GM19035 (cell line): ENCODE results near the gene PTCH1.

Source experiments
- ATAC-seq: cut with Tn5 transposase; IDR thresholded peaks from one replicate; pipeline ENCODE4 v1.9.1; 2021; ENCODE audit not compliant: unreplicated experiment

PTCH1 gene

DNA sequence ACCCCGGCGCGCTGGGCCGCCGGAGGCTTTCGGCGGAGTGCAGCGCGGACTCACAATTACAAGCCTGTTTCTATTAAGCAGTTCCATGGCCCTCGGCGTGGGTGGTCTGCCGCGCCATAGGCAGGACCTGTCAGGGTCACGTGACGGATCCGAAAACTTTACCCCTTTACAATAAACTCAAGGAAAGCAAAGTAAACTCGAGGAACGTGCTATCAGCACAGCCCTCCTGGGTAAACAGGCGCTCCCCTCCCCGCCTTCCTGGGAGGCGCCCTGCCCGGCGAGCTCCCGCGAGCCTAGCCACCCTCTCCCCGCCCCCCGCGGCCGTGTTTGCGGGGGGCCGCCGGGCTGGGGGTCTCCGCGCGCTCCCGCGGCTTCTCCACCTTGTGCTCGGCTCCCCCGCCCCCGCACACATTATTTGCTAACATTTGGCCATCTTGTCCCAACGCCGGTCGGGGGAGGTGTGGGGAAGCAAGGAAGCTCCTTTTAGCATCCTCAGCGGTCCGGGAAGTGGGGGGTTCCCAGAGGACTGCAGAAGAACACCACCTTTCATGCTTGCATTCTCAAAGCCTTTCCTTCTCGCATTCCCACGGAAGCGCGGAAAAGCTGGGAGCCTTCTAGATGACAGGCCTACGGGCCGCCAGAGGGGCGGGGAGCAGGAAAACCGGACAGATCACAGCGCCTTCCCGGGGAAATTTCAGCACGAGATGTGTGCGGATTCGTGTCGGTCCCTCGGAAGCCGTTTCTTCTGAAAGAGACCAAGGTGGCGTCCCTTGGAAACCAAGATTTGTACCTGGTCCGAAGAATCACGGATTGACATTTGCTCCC is at the start of gene PTCH1:
PTCH1 (minus strand) TSS at position 238 of the 825 bp plus-strand sequence.
- no peak for ATAC-seq

DNA sequence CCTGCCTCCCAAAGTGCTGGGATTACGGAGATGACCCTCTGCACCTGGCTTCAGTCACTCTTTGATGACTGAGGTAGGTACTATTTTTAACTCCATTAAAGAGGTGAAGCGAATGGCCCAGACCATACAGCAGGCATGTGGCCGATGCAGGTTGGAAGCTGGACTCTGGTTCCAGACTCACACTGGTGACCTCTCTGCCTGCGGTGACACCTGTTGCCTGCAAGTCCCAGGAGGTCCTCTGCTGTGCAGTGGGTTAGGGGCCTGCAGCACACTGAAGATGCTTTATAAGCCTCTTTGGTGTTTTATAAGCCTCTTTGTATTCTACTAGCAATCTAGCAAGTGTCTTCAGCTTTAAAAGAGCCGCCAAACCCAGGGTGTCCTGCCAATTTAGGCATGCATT is 49.2 kb upstream of the PTCH1 start:
- no peak for ATAC-seq

DNA sequence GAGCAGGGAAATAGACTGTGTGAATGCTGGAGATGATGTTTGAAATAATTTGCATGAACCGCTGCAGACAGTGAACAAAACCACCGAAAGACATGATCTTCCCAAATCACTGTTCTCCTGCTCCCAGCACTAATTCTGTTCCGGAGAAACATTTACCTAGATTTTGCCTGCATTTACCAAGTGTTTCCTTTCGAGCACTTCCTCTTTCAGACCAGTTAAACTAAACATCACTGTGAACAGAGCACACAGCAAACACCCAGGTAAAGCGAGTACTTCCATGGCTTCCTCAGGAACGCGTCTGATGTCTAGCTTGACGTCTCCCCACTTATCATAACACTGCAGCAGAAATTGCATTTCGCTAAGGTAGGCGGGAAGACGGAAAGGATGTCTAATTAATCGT is 45.1 kb upstream of the PTCH1 start:
- no peak for ATAC-seq

DNA sequence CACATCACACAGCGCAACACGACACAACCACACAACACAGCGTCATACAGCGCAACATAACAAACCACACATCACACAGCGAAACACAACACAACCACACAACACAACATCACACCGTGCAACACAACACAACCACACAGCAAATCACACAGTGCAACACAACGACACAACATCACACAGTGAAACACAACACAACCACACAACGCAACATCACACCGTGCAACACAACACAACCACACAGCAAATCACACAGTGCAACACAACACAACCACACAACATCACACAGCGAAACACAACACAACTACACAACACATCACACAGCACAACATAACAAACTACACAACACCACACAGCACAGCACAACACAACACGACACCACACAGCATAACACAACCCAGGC is 40.4 kb upstream of the PTCH1 start:
- ATAC-seq: no peak

DNA sequence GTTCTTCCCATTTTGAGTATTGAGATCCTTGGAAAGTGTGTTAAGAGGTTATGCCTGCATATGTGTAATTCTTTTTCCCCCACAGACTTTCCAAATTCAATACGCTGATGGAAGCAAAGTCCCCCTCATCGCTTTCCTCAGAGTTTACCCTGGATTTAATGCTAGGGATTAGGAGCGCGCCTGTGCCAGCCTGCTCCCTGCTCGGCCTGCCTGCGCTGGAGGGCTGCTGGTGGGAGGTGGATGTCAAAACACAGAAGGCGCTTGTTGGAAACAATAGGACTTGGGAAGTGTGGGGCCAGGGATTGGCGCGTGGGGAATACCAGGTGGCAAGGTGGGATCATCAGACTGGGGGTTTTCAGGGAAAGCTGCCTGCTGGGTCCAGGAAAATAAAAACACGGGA is 39.8 kb upstream of the PTCH1 start:
- ATAC-seq: no peak

GRCh38 chr9:95552814-95553546 is 36.2 kb upstream of the PTCH1 start:
- ATAC-seq: no peak

DNA sequence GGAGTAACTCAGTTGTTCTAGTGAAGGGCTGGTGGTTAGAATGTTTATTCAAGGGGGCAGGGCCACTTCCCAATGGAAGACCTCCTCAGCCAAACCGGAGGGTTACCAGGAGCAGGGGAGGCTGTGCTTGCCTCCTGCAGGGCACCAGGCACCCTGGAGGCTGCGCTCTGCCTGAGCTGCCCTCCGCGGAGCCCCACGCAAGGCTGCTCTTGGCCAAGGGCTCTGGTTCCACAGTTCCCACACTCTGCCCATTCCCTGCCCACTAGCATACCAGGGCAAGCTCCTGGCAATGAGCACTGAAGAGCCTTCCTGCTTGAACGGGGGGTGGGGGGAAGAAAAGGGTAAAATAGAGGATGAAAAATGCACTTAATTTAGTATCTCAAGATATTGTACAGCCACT is 35.5 kb upstream of the PTCH1 start:
- ATAC-seq: no peak

DNA sequence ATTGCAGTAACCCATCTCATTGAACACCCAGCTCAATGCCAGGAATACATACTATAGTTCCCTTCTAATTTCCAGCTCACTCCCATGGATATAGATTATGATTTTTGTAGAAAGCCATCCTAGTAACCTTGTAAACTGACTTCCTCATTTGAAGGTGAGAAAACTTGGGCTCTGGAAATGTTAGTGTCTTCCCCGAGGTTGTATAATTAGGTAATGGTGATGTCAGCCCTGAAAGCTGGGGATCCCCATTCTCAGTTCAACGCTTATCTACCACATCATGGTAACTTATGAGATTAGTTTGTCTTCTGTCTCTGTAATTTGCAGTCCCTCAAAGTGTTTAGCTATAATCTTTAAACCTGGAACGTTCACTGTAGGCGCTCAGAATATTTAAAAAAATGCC is 34.6 kb upstream of the PTCH1 start:
- ATAC-seq: no peak

GRCh38 chr9:95545831-95546567 is 29.2 kb upstream of the PTCH1 start:
- no peak for ATAC-seq

DNA sequence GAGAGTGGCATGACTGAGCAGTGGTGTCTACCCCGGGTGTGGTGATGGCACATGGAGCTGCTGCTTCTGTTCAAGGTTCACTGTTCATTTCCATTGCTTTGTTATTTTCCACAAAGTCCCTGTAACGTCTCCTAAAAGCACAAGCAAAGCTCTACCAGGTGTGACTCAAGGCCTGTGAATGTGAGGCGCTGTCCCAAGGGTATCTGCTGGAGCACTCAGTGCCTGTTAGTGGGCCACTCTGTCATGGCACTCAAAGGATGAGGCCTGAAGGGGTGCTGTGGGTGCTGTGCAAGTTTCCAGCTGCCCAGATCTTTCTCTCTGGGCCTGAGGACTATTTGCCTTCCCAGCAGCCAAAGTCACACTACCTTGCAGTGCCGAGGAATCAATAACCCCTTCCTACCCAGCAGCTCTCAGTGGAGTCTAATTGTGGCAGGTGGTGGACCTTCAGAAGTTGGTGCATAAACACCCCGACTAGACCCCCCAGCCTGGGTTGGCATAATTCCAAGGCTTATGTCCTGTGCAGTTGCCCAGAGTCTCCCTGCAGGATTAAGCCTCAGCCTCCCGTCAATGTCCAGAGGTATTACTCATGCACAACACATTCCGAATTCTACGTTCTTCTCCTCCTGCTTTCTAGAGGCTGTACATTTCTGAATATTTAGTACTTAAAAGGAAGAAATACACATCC is 17.4 kb upstream of the PTCH1 start:
- ATAC-seq: no peak

- ATAC-seq: no peak
These were observed 13.1 kb upstream of the PTCH1 start for GRCh38 chr9:95529910-95530309.

DNA sequence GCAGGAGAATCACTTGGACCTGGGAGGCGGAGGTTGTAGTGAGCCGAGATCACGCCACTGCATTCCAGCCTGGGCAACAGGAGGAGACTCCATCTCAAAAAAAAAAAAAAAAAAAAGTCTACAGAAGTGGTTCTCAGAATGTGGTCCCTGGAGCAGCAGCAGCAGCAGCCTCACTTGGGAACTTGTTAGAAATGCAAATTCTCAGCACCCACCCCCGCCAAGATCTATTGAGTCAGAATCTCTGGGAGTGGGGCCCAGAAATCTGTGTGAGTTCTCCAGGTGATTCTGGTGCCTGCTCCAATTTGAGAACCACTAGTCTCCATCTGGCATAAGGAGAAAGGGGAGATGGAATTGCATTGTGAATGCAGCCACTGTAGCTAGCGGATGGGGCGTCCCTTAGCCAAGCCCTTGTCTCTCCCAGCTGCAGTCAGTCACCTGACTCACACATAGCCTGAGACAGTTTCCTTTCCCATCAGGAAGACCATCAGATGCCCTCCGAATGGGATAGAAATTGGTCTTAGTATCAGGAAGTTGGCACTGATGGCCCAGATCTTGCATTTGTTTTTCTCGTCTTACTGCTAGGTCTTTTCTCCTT is 12.2 kb upstream of the PTCH1 start:
- no peak for ATAC-seq

DNA sequence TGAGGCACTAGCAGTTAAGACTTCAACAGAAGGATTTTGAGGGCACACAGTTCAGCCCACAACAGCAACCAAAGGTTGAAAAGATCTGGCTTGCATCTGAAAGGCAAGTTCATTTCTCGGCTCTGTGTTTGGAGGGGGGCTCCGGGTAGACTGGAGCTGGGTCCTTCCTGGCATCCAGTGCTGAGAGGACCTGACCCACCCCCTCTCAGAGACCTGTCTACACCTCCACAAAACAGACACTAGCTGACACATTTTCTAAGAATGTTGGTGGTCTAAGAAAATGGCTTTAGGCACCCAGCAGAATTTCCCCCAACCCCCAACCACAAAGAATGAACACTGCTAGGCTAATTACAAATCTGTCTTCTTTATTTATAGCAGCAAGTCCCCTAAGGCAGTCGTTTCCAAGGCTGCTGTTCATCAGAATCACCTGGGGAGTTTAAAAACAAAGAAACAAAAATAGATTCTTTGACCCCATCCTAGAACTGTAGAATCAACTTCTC is 6.2 kb upstream of the PTCH1 start:
- ATAC-seq: no peak

DNA sequence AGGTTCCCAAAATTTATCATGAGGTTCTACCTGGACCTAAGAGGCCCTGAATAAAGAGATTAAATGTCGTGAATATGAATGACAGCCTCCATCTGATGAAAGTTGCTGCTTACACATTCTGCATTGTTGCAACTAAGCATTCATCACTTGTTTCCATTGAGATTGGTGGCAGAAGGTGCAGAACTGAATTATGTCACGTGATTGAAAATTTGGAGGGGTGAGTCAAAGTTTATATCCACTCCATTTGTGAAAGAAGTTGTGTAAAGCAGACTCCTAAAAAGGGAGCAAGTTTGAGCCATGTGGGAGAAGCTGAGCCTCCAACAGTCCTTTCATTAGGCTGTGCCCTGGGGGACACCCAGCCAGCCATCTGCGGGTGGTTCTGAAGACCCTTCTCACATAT is 4.9 kb upstream of the PTCH1 start:
- no peak for ATAC-seq

DNA sequence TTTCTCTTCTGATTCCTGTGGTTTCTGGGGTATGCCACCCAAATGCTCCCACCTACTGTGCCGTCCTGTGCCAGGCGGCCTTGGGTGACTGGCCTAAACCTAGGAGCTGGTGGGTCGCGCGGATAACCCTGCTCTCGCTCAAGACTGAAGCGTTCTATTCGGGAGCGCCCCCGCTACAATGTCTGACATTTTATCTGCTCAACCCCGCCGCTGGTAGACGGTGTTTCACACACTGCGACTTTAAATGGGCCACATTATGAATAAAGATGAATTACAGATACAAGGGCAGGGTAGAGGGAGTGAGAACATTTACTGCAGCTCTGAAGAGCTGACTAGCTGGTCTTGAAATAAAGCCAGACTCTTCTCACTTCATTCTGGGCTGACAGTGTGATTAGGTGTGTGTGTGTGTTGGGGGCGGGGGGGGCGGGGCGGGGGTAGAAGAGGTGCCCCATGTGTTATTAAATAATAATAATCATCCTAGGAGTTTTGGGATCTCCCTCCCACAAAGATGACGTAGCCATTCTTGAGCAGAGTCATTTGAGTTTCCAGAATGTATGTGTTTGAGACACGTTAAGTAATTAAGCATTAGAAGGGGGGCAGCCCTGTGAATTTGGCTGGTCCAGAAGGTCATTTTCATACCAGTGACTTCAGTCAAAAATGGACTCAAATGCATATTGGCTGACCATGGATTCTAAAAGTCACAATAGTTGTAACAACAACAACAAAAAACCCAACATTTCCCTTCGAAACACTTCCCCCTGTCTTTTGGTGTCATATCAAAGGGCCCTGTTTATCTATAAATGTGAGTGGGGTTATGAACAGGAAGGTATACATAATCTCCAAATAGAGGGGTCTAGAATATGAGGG is 1.0 kb upstream of the PTCH1 start:
- ATAC-seq: no peak

- no peak for ATAC-seq
These were observed 494 bp downstream of the PTCH1 start for GRCh38 chr9:95516221-95516733.

DNA sequence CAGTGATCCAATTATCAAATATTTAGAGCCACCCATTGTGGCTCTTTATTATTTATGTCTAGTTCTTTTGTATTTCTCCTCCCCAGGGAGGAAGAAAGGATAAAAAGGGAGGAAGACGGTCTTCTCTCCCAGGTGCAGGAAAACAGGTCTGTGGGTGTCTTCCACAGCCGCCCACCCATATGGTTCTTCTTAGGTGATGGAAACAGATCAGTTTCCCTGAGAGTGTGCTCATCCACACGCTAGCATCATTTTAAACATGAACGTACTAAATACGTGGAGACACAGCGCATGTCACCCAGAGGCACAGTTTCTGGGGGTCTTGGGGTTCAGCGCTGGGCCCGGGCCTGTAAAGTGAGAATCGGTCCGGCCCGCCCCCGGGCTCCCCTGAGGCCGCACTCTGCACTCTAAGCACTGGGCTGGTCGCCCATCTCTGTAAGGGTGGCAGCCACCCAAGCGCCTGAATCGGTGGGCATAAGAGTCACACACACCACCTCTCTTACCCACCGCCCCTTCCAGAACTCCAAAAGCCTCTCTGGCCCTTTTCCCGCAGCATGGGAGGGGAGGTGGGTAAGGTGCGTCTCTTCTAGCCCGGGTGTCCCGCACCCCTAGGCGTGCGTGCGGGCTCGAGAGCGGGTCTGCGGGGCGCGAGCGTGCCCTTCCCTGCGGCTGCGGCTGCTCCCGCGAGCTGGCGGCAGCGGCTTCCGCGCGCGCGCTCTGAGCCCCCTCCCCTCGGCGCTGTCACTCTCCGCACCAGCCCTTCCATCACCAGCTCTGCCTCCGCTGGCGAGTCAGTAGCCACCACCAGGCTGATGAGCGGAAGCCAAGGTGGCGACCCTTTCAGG is 1.3 kb downstream of the PTCH1 start:
- ATAC-seq: no peak

DNA sequence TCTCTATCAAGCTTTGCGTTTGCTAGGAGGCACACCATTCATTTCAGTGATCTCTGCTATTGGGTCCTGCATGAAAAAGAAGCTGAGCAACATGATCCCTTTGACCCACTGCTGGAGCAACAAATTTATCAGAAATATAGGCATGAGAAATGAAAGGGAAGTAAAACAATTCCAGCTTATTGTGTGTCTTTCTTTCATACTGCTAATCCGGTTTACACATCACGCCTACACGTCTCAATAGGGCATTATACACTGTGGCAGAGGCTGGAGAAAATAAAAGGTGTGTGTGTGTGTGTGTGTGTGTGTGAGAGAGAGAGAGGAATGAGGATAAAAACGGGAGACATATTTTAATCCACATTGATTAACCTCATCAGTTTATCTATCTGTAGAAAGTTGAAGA is 2.4 kb downstream of the PTCH1 start:
- ATAC-seq: no peak

- ATAC-seq: no peak
These were observed 3.1 kb downstream of the PTCH1 start for GRCh38 chr9:95513711-95514110.
